Neural cell (in vitro differentiated cells): ENCODE measurements around the gene ROBO4.

Source experiments
- EZH2 ChIP-seq: fragments of 200-600, 300-800 bp; shearing (Covaris generic), sonication (generic); IDR thresholded peaks from 2 replicates; pipeline ENCODE4 v1.6.1; 2014; ENCODE audit warnings: antibody characterized with exemption, low read length, borderline replicate concordance, mild to moderate bottlenecking; ENCODE audit not compliant: insufficient read depth, poor library complexity, severe bottlenecking
- MXI1 ChIP-seq: fragments of 450-650 bp; conservative IDR thresholded peaks from 2 replicates; pipeline ENCODE4 v1.6.1; 2014; ENCODE audit warnings: antibody characterized with exemption, mild to moderate bottlenecking; ENCODE audit not compliant: poor library complexity, severe bottlenecking
- POLR2AphosphoS5 ChIP-seq: IDR thresholded peaks from 2 replicates; pipeline ENCODE4 v1.6.1; 2012
- RAD21 ChIP-seq: fragments of 450-650 bp; conservative IDR thresholded peaks from 2 replicates; pipeline ENCODE4 v1.6.1; 2014; ENCODE audit warnings: antibody characterized with exemption, mild to moderate bottlenecking, moderate library complexity
- TF ChIP-seq, protein P1 (sequence below): fragments of 450-650 bp; IDR thresholded peaks from 2 replicates; pipeline ENCODE4 v1.5.1; 2014; ENCODE audit warnings: antibody characterized with exemption, mild to moderate bottlenecking, moderate library complexity; ENCODE audit not compliant: poor library complexity, severe bottlenecking

DNA sequence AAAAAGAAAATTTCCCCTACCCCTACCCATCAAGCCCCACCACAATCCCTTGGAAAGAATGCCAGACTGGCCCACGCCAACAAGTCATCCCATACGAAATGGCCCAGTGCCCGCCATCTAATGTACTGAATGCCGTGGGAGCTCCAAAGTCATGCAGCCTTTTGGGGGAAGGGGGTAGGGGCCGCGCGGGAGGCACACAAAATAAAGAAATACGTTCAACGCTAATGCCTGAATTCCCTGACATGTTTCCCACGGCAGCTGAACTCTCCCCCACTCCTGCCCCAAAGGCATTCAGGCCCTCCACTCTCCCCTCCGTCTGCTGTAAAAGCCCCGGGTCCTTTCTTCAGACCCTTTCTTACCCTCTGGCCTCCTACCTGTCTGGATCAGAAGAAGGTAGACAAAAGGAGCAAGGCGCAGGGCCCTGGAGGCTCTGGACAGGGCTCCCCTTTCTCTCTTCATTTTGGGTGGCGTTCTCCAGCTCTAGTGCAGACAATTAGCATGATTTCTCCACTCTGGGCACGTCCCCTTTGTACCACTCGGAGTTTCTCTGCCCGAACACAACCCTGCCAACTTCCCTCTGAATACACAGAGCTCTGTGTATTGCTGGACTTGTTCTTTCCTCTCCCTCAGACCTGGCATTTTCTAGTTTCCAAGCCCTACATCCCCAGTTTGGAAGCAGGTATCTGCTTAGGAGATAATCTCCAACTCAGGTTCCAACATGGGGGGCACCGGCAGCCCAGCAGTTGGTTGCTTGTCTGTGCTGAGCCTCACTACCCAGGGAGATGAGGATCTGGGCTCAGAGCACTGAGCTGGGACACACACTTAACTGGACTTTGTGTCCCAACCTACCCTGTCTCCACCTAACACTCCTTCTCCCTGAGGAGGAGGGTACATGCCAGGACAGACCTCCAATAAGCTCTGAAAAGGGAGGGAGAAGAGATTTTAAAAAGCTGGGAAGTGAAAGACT, 38.2 kb upstream of the ROBO4 start, which contains the start of gene HEPACAM:
- TF ChIP-seq RAD21 (no peak), POLR2AphosphoS5 (no peak), EZH2 (no peak), MXI1 (no peak)
- TF ChIP-seq, protein P1, sequence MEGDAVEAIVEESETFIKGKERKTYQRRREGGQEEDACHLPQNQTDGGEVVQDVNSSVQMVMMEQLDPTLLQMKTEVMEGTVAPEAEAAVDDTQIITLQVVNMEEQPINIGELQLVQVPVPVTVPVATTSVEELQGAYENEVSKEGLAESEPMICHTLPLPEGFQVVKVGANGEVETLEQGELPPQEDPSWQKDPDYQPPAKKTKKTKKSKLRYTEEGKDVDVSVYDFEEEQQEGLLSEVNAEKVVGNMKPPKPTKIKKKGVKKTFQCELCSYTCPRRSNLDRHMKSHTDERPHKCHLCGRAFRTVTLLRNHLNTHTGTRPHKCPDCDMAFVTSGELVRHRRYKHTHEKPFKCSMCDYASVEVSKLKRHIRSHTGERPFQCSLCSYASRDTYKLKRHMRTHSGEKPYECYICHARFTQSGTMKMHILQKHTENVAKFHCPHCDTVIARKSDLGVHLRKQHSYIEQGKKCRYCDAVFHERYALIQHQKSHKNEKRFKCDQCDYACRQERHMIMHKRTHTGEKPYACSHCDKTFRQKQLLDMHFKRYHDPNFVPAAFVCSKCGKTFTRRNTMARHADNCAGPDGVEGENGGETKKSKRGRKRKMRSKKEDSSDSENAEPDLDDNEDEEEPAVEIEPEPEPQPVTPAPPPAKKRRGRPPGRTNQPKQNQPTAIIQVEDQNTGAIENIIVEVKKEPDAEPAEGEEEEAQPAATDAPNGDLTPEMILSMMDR, result no peak
